T-helper 17 cell (primary cell): ENCODE measurements around the gene TPD52L2. TPM values are rescaled to one million over a fixed set of nuclear protein-coding genes. Genes with fewer than 3 reads are reported as not detected.
A peak's percentile ranks its signal among the peaks of the same experiment; 100 is the strongest.
"Not testable (repeated sequence)": the region's sequence is repeated elsewhere in the genome, so short reads cannot be mapped to it uniquely, and the experiment has no call there.

Experiments
- ATAC-seq: fragments of 150-1000 bp; cut with Tn5 transposase; 2 replicates; pipeline ENCODE4 v1.10.0; 2021; ENCODE audit warnings: mild to moderate bottlenecking, moderate library complexity
- DNase-seq, 3 donors: peaks; one replicate each; pipeline versions ENCODE4 v3.0.0 to v3.0.0-alpha.2; 2020 to 2021
- H3K9me3 ChIP-seq: one replicate; pipeline ENCODE4 v1.7.0; 2013; ENCODE audit warnings: low read length, mild to moderate bottlenecking; ENCODE audit not compliant: control insufficient read depth, poor library complexity, severe bottlenecking
- H3K27ac Mint-ChIP-seq: one replicate; pipeline ENCODE4 v1.8.0; 2022; ENCODE audit warnings: mild to moderate bottlenecking, moderate library complexity, mixed read lengths
- H3K27me3 Mint-ChIP-seq: one replicate; pipeline ENCODE4 v1.8.0; 2022; ENCODE audit warnings: mixed read lengths
- H3K36me3 Mint-ChIP-seq: one replicate; pipeline ENCODE4 v1.8.0; 2022; ENCODE audit warnings: low read depth, mixed read lengths
- H3K4me1 Mint-ChIP-seq: one replicate; pipeline ENCODE4 v1.8.0; 2022; ENCODE audit warnings: mild to moderate bottlenecking, mixed read lengths
- H3K4me3 Mint-ChIP-seq: one replicate; pipeline ENCODE4 v1.8.0; 2022; ENCODE audit warnings: mild to moderate bottlenecking, moderate library complexity, mixed read lengths
- total RNA-seq, 4 donors: library from RNA in 2 of 4; stranded (reverse) in 2 of 4; gene quantifications; one replicate each; pipeline ENCODE4 v1.2.3 and lab custom pipeline; 2022 to 2026

The TPD52L2 gene
- total RNA-seq, 2 donors from 2014 or later = 26.9 to 29.9 TPM

GRCh38 chr20:63842258-63842657, 22.8 kb upstream of the TPD52L2 start:
- Mint-ChIP-seq H3K4me1 (peaks cover 26% of the 10 kb centered on the region), H3K27me3 (peaks cover 48% of the 10 kb centered on the region), H3K4me3 (no peak overlapping the region), H3K36me3 (no peaks in the 10 kb centered on the region), H3K27ac (no peak overlapping the region)
- ATAC-seq = peak; percentile 23
- no peak for DNase-seq
- H3K9me3 ChIP-seq = no peaks in the 10 kb centered on the region

GRCh38 chr20:63843222-63843621, 21.8 kb upstream of the TPD52L2 start:
- peaks cover 42% of the 10 kb centered on the region for H3K27me3 Mint-ChIP-seq
- peak overlapping the region; percentile 8 for H3K27ac Mint-ChIP-seq
- H3K4me1 Mint-ChIP-seq = peaks cover 26% of the 10 kb centered on the region
- H3K4me3 Mint-ChIP-seq = no peak overlapping the region
- ATAC-seq = no peak
- H3K9me3 ChIP-seq = no peaks in the 10 kb centered on the region
- no peak for DNase-seq
- H3K36me3 Mint-ChIP-seq = no peaks in the 10 kb centered on the region

GRCh38 chr20:63843778-63844177, 21.3 kb upstream of the TPD52L2 start:
- peak overlapping the region; percentile 79 for H3K4me3 Mint-ChIP-seq
- peak overlapping the region; percentile 8 for H3K27ac Mint-ChIP-seq
- peaks cover 26% of the 10 kb centered on the region for H3K4me1 Mint-ChIP-seq
- peaks cover 42% of the 10 kb centered on the region for H3K27me3 Mint-ChIP-seq
- no peak for DNase-seq
- H3K9me3 ChIP-seq = no peaks in the 10 kb centered on the region
- no peaks in the 10 kb centered on the region for H3K36me3 Mint-ChIP-seq
- no peak for ATAC-seq

GRCh38 chr20:63844511-63844991, 20.5 kb upstream of the TPD52L2 start:
- H3K27me3 Mint-ChIP-seq = peaks cover 42% of the 10 kb centered on the region
- H3K27ac Mint-ChIP-seq = no peak overlapping the region
- H3K36me3 Mint-ChIP-seq = no peaks in the 10 kb centered on the region
- H3K4me3 Mint-ChIP-seq = no peak overlapping the region
- no peaks in the 10 kb centered on the region for H3K9me3 ChIP-seq
- ATAC-seq (no peak), DNase-seq (no peak)
- H3K4me1 Mint-ChIP-seq = peaks cover 26% of the 10 kb centered on the region

GRCh38 chr20:63846128-63846771, 18.8 kb upstream of the TPD52L2 start:
- Mint-ChIP-seq H3K4me3 (no peak overlapping the region), H3K36me3 (no peaks in the 10 kb centered on the region), H3K27me3 (peaks cover 48% of the 10 kb centered on the region)

GRCh38 chr20:63846888-63847236, 18.2 kb upstream of the TPD52L2 start:
- H3K9me3 ChIP-seq = no peaks in the 10 kb centered on the region
- Mint-ChIP-seq H3K4me3 (no peak overlapping the region), H3K36me3 (no peaks in the 10 kb centered on the region), H3K27ac (no peak overlapping the region), H3K27me3 (peaks cover 50% of the 10 kb centered on the region), H3K4me1 (peaks cover 24% of the 10 kb centered on the region)
- ATAC-seq (no peak), DNase-seq (no peak)

More at GRCh38 chr20:63846128-63846771, 18.8 kb upstream of the TPD52L2 start:
- no peak for DNase-seq
- no peaks in the 10 kb centered on the region for H3K9me3 ChIP-seq
- Mint-ChIP-seq H3K4me1 (peaks cover 24% of the 10 kb centered on the region), H3K27ac (no peak overlapping the region)
- no peak for ATAC-seq

- DNase-seq (no peak), ATAC-seq (no peak)
- Mint-ChIP-seq H3K27ac (no peak overlapping the region), H3K27me3 (peaks cover 45% of the 10 kb centered on the region), H3K4me1 (peaks cover 20% of the 10 kb centered on the region), H3K4me3 (no peak overlapping the region), H3K36me3 (no peaks in the 10 kb centered on the region)
- no peaks in the 10 kb centered on the region for H3K9me3 ChIP-seq
These were observed 17.6 kb upstream of the TPD52L2 start for GRCh38 chr20:63847237-63848002.

GRCh38 chr20:63848003-63848911, 16.8 kb upstream of the TPD52L2 start:
- no peak for ATAC-seq
- Mint-ChIP-seq H3K4me1 (peaks cover 18% of the 10 kb centered on the region), H3K27ac (no peak overlapping the region), H3K36me3 (no peaks in the 10 kb centered on the region), H3K27me3 (peaks cover 42% of the 10 kb centered on the region), H3K4me3 (no peak overlapping the region)
- no peak for DNase-seq
- no peaks in the 10 kb centered on the region for H3K9me3 ChIP-seq

GRCh38 chr20:63850689-63851547, 14.2 kb upstream of the TPD52L2 start:
- no peaks in the 10 kb centered on the region for H3K9me3 ChIP-seq
- Mint-ChIP-seq H3K27ac (peak overlapping the region; percentile 84), H3K36me3 (no peaks in the 10 kb centered on the region), H3K27me3 (peaks cover 18% of the 10 kb centered on the region), H3K4me3 (no peak overlapping the region), H3K4me1 (peaks cover 3% of the 10 kb centered on the region)
- DNase-seq (no peak), ATAC-seq (peak; percentile 76)

GRCh38 chr20:63851548-63851943, 13.5 kb upstream of the TPD52L2 start:
- not testable (repeated sequence) for H3K36me3 Mint-ChIP-seq, DNase-seq, ATAC-seq, H3K9me3 ChIP-seq, H3K4me3 Mint-ChIP-seq, H3K4me1 Mint-ChIP-seq
- Mint-ChIP-seq H3K27ac (peak overlapping the region; percentile 84), H3K27me3 (peaks cover 16% of the 10 kb centered on the region)

- not testable (repeated sequence) for H3K4me3 Mint-ChIP-seq, H3K9me3 ChIP-seq, H3K27ac Mint-ChIP-seq, H3K36me3 Mint-ChIP-seq, DNase-seq, ATAC-seq
- Mint-ChIP-seq H3K4me1 (peaks cover 11% of the 10 kb centered on the region), H3K27me3 (peaks cover 16% of the 10 kb centered on the region)
These were observed 11.4 kb upstream of the TPD52L2 start for GRCh38 chr20:63853733-63854068.

GRCh38 chr20:63854069-63854765, 10.9 kb upstream of the TPD52L2 start:
- H3K27ac Mint-ChIP-seq = no peak overlapping the region

More at GRCh38 chr20:63854069-63854765, 10.9 kb upstream of the TPD52L2 start:
- H3K4me3 Mint-ChIP-seq = no peak overlapping the region
- DNase-seq = no peak
- H3K36me3 Mint-ChIP-seq = no peaks in the 10 kb centered on the region
- ATAC-seq = peak; percentile 21
- H3K27me3 Mint-ChIP-seq = peaks cover 16% of the 10 kb centered on the region
- no peaks in the 10 kb centered on the region for H3K9me3 ChIP-seq
- H3K4me1 Mint-ChIP-seq = peaks cover 14% of the 10 kb centered on the region
